ENCODE data around the gene CCL21.

CCL21 gene

DNA sequence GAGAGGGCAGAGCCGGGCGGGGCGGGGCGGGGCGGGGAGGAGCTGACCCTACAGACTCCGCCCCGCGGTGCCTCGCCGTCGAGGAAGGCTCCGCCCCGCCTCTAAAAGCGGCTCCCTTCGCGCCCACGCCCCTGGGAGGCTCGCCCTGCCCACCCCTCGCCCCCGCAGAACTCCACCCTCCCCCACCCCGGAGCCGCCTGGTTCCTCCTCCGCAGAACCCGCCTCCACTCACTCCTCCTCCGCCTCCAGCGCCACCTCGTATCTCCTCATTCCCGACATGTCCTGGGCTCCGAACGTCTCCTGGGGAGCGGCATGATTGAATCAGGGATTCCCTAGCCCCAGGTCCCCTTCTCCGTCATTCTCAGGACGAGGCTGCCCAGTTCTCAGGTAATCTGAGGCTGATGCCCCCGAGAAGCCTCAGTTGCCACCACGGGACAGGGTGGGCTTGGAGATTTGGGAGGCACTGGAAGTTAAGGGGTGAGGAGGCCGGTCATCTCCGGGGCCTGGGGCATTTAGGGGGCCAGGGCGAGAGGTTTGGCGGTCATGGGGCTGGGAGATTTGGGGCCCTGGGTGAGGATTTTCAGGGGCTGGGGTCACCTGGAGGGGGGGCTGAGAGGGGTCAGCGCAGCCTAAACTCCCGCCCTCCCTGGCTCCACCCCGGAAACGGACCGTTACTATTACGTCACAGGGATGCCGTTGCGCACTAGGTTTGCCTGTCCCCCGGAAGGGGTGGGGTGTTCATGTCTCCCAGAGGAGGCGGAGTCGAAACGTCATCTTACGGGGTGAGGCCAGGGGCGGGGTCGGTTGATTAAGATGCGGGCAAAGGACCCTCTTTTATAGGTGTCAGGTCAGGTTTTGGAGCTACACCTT lies 44.3 kb downstream of the CCL21 start:
- DNase-seq, result peak; percentile 89

DNA sequence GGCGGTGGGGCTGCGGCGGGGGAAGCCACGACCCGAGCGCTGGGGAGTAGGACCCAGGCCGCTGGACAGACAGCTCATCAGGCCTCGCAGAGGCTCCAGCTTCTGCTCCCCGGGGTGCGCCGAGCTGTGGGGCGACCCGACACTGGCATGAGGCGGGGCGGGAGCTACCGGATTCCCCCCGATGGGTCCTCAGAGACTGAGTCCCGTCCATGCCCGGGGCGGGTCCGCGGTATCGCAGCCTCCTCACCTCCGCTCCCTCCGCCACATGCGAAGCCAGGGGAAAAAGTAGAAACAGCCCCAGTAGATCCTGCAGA lies 44.9 kb downstream of the CCL21 start:
- no peak for DNase-seq

DNA sequence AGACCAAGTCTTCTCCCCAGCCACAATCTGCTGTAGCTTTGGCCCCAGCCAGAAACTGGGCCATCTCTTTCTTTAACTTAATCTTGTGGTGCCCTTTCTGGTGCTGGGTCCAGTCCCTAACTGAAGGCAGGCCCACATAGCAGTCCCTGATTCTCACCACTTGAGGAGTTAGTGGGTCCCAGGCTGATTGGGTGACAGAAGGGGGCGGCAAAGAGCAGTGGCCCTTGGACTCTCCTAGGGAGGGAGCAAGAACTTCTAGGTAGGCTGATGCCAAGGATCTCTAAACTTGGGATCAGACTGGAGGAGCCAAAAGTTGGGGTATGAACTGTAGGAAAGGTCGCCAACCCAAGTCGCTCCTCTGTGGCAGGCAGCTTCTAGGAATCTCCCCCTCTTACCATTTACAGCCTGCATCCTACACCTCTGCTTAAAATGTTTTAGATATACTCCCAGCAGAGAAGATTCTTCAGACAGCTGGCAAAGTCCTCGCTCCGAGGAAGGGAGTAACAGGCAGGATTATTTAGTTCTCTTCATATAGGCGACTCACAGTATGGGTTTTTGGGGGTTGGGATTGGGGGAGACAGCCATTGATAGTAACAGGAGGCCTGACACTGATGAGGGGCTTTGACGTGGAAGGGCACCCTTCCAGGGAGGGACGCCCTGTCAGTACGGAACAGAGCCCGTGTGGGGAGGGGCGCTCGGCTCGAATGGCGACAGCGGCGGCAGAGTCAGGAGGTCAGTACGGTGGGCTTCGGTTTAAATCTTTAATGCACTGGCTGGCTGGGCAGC lies 45.5 kb downstream of the CCL21 start:
- DNase-seq, result peak; percentile 55

DNA sequence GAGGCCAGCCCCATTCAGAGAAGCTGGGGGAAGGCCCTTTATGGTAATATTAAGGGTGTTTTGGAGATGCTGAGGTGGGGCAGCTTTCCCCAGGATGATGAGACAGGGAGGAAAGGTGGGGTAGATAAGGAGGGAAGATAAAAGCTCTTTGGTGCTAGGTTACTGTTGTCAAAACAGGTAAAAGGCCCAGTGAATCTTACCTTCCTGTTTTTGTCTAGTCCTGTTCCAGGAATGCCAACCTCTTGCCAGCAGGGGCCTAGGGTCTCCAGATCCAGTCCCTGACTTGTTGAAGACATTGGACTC lies 46.7 kb downstream of the CCL21 start:
- DNase-seq, result no peak

DNA sequence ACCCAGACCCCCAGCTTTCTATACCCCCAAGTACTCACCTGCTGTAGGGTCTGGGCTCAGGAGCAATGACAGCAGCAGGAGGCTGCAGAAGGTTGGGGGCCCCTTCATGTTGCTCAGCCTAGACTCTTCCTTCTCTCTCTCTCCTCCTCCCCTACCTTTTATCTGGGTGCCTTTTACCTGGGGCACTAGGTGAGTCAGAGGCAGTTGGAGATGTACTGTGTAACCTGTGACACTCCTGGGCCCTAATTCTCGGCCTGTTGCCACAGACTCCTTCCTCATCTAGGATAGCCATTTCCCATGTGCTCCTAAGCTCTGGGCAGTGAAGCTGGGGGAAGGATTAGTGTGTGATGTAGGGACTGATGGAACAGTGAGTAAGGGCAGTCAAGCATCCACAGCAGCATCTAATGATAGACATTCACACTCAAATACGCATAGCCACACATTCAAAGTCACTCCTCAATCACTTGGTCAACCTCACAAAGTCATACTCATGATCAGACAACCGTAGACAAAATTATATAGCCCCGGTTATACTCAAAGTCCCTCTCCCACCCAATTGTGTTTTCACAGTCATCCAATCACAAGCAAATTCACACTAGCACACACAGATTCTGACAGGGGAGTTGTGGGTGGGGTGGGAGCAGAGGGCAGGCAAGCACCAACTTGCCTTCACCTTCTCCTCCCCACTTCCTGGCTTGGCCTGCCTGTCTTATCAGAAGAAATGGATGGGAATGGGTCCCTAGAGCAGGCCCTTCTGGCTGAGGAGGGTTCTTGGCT lies 47.2 kb downstream of the CCL21 start, which contains the start of gene CCL27:
Gene CCL27 (minus strand): TSS at position 132 of the 777 bp plus-strand sequence. CDS start 24 bp downstream, at position 108.
- DNase-seq, result no peak

DNA sequence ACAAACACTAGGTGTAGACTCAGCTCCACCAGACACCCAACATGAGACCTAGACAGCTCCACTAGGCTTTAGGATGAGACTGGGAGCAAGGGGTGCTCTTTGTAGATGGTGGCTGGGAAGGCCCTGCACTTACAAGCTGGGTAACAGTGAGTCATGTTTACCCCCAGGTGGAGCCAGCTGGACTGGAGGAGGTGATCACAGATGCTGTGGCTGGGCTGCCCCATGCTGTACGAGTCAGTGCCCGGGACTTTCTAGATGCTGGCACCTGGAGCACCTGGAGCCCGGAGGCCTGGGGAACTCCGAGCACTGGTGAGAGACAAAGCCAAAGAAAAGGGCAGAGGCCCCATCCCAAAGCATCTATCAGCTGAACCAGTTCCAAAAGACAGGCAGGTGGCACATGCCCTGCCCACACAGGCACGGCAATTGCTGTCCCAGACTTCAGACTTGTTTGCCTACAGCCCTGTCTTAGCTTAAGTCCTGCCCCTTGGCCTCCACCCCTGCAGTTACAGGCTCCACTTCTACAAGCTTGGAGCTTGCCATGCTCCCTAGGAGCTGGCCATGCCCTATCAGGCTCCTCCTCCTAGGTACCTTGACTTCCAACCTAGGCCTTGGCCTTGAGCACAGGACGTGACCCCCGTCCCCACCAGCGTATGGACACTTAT lies 50.2 kb downstream of the CCL21 start:
- no peak for DNase-seq
